OCI-LY3 (cell line): ENCODE results near the gene DMAC2L.

Experiments used
- EZH2phosphoT487 ChIP-seq: fragments of 200-600 bp; shearing (Covaris generic); IDR thresholded peaks from 2 replicates; pipeline ENCODE4 v1.6.1; 2018; ENCODE audit warnings: antibody characterized with exemption, mixed run types, low read depth
- TF ChIP-seq, protein P1 (sequence below): fragments of 200-600, 300-600 bp; sonication (generic); IDR thresholded peaks from 2 replicates; pipeline ENCODE4 v1.5.1; 2014; ENCODE audit warnings: antibody characterized with exemption, low read length, low read depth

DNA sequence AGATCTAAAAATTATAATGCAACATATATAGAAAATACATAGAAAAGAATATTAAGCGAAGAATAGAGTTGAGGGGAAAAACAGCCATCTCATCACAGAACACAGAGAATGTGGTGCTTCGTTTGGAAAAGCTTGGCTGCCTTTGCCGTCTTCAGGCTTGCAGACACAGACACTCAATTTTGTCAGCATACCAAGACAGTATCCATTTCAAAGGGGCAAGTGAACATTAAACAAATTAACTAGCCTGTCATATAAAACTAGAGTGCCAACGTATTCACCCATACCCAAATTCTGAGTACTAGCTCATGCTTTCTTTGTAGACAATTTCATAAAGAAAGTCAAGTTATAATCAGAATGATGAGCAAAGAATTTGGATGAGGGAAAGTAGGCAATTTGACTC is 40.5 kb downstream of the DMAC2L start:
- TF ChIP-seq, protein P1, sequence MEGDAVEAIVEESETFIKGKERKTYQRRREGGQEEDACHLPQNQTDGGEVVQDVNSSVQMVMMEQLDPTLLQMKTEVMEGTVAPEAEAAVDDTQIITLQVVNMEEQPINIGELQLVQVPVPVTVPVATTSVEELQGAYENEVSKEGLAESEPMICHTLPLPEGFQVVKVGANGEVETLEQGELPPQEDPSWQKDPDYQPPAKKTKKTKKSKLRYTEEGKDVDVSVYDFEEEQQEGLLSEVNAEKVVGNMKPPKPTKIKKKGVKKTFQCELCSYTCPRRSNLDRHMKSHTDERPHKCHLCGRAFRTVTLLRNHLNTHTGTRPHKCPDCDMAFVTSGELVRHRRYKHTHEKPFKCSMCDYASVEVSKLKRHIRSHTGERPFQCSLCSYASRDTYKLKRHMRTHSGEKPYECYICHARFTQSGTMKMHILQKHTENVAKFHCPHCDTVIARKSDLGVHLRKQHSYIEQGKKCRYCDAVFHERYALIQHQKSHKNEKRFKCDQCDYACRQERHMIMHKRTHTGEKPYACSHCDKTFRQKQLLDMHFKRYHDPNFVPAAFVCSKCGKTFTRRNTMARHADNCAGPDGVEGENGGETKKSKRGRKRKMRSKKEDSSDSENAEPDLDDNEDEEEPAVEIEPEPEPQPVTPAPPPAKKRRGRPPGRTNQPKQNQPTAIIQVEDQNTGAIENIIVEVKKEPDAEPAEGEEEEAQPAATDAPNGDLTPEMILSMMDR = no peak
- no peak for TF ChIP-seq EZH2phosphoT487
